HG03575 (cell line): Measurements from ENCODE around the gene GJB6.
"Not testable (repeated sequence)": the region's sequence is repeated elsewhere in the genome, so short reads cannot be mapped to it uniquely, and the experiment has no call there.

Experiments used
- ATAC-seq: cut with Tn5 transposase; IDR thresholded peaks from one replicate; pipeline ENCODE4 v1.9.1; 2021; ENCODE audit not compliant: unreplicated experiment, insufficient number of reproducible peaks, low FRiP score; ENCODE audit errors: extremely low read depth

Gene GJB6

GRCh38 chr13:20231839-20232555 lies at the start of gene GJB6:
TSS of gene GJB6 (minus strand) at chr13:20232319. CDS start at chr13:20223480, 8,839 bp downstream.
- no peak for ATAC-seq

DNA sequence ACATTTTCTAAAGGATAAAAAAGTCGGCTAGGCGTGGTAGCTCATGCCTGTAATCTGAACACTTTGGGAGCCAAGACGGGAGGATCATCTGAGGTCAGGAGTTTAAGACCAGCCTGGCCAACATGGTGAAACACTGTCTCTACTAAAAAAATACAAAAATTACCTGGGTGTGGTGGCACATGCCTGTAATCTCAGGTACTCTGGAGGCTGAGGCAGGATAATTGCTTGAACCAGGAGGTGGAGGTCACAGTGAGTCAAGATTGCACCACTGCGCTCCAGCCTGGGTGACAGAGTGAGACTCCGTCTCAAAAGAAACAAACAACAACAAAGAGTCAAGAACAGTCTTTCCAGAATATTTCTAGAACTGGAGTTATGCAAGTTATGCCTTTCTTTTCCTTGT lies 44.8 kb upstream of the GJB6 start:
- not testable (repeated sequence) for ATAC-seq

GRCh38 chr13:20274466-20274865 lies 42.3 kb upstream of the GJB6 start:
- no peak for ATAC-seq

- no peak for ATAC-seq
These were observed 40.6 kb upstream of the GJB6 start for GRCh38 chr13:20272588-20273171.

DNA sequence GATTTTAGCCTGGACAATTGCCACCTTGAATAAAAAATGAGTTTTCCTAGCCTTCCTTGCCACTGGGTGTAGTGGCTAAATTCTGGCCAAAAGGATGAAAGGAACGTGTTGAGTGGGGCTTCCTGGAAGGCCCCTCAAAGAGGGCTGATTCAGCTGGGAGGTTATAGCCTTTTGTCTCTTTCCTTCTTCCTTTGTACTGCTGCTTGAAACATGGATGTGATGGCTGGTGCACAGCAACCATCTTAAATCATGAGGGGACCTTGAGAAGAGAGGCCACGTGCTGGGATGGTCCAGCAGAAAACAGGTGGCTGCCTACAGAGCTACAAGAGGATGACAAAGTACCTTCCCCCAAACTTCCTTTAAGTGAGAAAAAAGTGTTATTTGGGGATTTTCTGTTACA lies 40.0 kb upstream of the GJB6 start:
- no peak for ATAC-seq

DNA sequence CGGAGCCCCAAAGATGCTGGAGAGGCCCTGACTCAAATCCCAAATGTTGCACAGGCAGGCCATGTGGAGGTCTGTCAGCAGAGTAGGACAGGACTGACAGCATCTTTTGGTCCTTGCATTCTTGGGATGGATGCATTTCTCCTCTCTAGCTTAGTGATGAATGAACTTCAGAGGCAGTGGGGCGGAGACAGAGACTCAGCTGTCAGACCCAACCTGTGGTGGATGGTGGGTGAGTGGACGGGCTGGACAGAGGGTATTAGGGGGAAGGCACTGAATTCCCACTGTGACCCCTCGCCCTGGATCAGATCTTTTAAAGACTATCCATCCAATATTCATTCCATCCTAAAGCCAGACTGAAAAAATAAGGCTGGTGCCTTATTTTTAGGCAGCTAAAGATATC lies 39.3 kb upstream of the GJB6 start:
- no peak for ATAC-seq

GRCh38 chr13:20270163-20270865 lies 38.2 kb upstream of the GJB6 start:
- ATAC-seq: no peak

DNA sequence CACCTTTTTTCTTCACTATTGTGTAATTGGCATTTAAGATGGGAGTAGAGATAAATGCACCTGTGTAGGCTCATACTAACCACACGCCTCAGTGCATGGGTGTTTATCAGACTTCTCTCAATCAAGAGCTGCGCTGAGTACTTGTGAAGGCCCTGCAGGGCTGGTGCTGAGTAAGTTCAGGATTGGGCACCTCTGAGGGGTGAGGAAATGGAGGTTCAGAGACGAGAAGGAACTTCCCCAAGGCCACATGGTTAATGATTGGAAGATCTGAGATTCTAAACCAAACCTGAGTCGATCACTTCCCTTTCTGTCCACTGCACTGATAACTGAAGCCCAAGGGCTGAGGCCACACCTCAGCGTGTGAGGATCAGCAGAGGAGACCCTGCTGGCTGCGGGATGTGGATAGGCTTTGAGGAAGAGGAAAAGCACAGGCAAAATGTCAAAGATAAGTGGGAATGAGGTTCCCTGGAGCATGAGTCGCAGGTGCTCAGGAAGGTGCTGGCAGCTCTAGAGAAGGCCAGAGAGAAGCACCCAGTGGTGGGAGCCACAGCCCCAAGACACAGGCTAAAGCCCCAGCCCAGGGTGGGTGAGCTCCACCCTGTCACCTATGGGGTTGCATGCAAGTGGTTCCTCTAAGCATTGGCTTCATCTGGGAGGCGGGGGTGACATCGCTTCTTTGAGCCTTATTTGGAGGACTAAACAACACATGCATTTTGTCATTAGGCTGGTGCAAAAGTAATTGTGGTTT lies 32.3 kb upstream of the GJB6 start:
- peak; percentile 78 for ATAC-seq

DNA sequence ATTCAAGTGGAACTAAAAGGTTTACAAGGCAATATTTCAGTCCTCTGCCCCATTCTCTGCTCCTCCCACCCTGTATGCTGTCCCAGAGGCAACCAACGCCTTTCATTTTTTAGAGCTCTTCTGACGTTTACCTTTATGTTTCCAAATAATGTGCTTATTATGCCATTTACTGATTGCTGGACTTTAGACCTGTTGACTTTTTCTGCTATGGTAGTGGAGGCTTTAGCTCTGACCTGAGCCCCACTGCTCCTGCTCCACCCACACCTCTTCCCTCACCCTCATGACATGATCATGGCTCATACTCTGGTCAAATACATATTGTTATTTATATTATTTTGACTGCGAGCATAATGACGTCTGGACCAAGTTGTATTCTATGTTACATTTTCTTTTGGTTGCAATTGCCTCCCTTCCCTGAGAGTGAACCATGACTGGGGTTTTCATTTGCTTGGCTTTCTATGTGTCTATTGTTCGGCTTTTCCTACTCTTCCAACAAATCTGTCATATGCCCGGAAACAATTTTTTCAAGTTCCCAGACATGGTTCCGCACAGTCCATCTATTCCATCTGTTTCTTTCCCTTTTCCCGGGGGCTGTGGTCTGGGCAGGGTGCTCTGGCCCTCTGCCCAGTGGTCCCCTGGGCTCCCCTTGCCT lies 31.4 kb upstream of the GJB6 start:
- ATAC-seq: no peak

DNA sequence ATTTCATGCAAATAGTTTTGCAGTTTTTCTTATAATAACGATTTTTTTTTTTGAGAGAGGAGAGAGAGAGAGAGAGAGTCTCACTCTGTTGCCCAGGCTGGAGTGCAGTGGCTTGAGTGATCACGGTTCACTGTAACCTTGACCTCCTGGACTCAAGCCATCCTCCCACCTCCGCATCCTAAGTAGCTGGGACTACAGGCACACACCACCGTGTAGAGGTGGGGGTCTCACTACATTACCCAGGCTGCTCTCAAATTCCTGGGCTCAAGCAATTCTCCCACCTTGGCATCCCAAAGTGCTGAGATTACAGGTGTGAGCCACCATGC lies 26.8 kb upstream of the GJB6 start:
- ATAC-seq: no peak

- ATAC-seq: no peak
These were observed 26.3 kb upstream of the GJB6 start for GRCh38 chr13:20258208-20258962.

DNA sequence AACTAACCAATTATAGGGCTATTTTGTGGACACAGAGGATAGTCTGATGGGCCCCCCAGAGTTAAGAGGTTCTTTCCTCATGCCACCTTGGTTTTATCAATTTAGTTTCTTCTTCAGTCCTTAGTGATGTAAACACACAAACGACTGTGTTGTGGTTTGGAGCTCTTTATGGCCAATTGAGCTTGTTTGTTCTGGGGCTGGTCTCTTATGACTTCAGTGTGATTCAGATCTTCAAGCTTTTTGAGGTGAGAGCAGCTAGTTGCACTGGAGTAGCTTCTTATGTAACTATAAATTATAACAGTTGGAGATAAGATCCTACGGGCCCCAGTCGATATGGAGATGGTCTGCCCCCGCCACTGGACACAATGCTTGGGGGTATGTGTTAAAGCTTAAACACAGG lies 22.0 kb upstream of the GJB6 start:
- no peak for ATAC-seq

DNA sequence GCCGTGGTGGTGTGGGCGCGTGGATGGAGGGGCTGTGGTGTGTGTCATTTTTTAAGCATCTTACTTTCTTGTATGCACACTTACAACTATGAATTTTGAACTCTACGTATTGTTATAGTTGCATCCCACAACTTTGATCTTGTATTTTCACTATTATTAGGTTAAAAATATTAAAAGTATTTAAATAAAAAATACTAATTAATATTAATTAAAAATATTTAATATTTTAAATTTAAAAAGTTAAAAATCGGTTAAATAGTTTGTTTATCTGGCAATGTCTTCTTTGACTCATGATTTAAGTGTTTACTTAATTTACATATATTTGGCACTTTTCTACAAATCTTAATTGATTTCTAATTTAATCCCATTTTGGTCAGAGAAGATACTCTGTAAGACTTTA lies 17.8 kb upstream of the GJB6 start:
- ATAC-seq: no peak

DNA sequence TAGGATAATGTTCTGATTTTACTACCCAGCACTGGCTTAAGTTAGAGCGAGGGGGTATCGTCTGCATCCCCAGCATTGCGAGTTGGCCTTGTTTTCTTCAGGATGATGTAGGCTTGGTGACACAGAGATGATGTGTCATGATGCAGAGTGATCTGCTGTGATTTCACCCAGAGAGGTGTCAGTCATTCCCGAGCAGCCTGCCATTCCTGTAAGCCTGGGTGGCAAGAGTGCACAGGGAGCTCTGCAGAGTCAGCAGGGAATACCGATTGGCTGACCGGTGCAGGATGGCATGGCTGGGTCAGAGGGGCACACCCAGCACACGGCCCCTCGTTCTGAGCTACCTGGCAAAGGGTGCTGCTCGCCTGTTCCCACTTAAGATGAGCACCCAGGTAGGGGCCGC lies 15.8 kb upstream of the GJB6 start:
- ATAC-seq: no peak

- ATAC-seq: no peak
These were observed 15.3 kb upstream of the GJB6 start for GRCh38 chr13:20247403-20247802.

- ATAC-seq: no peak
These were observed 9.5 kb upstream of the GJB6 start for GRCh38 chr13:20241593-20241992.

DNA sequence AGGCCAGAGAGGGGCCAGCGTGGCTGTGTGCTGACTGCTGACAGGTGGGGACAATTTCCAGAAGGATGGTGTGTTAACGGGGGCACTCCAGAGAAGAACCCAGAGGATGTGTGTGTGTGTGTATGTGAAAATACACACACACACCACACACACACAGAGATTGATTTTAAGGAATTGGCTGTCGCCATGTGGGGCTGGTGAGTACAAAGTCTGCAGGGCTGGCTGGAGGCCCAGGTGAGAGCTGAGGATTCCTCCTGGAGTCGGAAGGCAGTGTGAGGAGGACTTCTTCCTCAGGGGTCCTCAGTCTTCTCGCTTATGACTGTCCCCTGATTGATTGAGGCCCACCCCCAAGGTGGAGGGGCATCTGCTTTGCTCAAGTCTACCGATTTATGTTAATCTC lies 7.6 kb upstream of the GJB6 start:
- no peak for ATAC-seq

- ATAC-seq: no peak
These were observed 598 bp upstream of the GJB6 start for GRCh38 chr13:20232556-20233277.
